ENCODE results near the gene ASB16. TPM values are rescaled to one million over a fixed set of nuclear protein-coding genes. Genes with fewer than 3 reads are reported as not detected.

ASB16 gene
- total and polyA plus RNA-seq, 10 of the 15 experiments (the other 5 are each of a cell fraction or from before 2014, with no cell fraction given): 0.07 to 1.1 (median 0.44) TPM; not detected in 5

DNA sequence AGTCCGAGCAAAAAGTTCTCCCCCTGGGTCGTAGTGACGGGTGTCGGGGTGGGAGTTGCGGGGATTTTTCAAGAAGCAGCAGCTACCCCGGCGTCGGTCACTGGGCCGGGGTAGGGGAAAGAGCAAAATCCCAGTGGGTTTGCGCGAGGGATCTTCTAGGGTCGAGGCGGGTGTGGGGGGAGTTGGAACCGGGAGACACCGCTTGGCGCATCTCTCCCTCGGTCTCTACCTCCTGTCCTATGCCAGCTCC is 51.3 kb downstream of the ASB16 start:
- ChIA-PET CTCF (interaction anchor here (0.6 to 2.9 kb wide), 16 partner anchors 9 to 177 kb away, joined by 3 to 19 read pairs (median 6); partner anchors contain the start of genes GRN and TMUB2), RAD21 (ENCODE audit: unreplicated experiment) (interaction anchor here (0.6 to 2.8 kb wide), 16 partner anchors 9 to 124 kb away, joined by 3 to 16 read pairs (median 4); partner anchors contain the start of genes GRN, SLC25A39 and TMUB2), SMC1A (ENCODE audit: uncharacterized antibody, unreplicated experiment) (interaction anchor here (0.8 to 1.9 kb wide), 8 partner anchors 9 to 124 kb away, joined by 3 to 8 read pairs (median 4); partner anchors contain the start of gene GRN), POLR2A (interaction anchor here (0.6 to 2.1 kb wide), 15 partner anchors 12 to 150 kb away, joined by 3 to 26 read pairs (median 5); partner anchors contain the start of genes GRN, SLC25A39 and TMUB2)
- H3K4me3 ChIP-seq: peak overlapping the region; percentile 98
- TF ChIP-seq STAT1 (conservative IDR thresholded peaks at IDR 0.05) (no peak), RUNX3 (IDR thresholded peaks at IDR 0.05; ENCODE audit: low read length) (0 out of 2 replicates have a peak, but pooled peaks have one; percentile 0), IKZF2 (IDR thresholded peaks at IDR 0.05) (no peak), NRF1 (conservative IDR thresholded peaks at IDR 0.05; ENCODE audit: low read depth, low read length) (no peak), SMARCA5 (IDR thresholded peaks at IDR 0.05) (0 out of 2 replicates have a peak, but pooled peaks have one; percentile 7), RELB (IDR thresholded peaks at IDR 0.05; ENCODE audit: low read depth) (0 out of 2 replicates have a peak, but pooled peaks have one; percentile 15)
- TF ChIP-seq, protein P1, sequence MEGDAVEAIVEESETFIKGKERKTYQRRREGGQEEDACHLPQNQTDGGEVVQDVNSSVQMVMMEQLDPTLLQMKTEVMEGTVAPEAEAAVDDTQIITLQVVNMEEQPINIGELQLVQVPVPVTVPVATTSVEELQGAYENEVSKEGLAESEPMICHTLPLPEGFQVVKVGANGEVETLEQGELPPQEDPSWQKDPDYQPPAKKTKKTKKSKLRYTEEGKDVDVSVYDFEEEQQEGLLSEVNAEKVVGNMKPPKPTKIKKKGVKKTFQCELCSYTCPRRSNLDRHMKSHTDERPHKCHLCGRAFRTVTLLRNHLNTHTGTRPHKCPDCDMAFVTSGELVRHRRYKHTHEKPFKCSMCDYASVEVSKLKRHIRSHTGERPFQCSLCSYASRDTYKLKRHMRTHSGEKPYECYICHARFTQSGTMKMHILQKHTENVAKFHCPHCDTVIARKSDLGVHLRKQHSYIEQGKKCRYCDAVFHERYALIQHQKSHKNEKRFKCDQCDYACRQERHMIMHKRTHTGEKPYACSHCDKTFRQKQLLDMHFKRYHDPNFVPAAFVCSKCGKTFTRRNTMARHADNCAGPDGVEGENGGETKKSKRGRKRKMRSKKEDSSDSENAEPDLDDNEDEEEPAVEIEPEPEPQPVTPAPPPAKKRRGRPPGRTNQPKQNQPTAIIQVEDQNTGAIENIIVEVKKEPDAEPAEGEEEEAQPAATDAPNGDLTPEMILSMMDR (IDR thresholded peaks at IDR 0.05 in 2 of 3, conservative IDR thresholded peaks at IDR 0.05 in 1 of 3; ENCODE audit: control insufficient read depth in 2 of 3, extremely low read depth in 1 of 3, insufficient read depth in 1 of 3, low read depth in 3 of 3, low read length in 3 of 3): no peak
- TF ChIP-seq, protein P2, sequence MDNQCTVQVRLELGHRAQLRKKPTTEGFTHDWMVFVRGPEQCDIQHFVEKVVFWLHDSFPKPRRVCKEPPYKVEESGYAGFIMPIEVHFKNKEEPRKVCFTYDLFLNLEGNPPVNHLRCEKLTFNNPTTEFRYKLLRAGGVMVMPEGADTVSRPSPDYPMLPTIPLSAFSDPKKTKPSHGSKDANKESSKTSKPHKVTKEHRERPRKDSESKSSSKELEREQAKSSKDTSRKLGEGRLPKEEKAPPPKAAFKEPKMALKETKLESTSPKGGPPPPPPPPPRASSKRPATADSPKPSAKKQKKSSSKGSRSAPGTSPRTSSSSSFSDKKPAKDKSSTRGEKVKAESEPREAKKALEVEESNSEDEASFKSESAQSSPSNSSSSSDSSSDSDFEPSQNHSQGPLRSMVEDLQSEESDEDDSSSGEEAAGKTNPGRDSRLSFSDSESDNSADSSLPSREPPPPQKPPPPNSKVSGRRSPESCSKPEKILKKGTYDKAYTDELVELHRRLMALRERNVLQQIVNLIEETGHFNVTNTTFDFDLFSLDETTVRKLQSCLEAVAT (IDR thresholded peaks at IDR 0.05): 0 out of 2 replicates have a peak, but pooled peaks have one; percentile 2
- H3K27me3 ChIP-seq (replicated peaks in 1 of 2; ENCODE audit: control insufficient read depth in 2 of 2, insufficient read depth in 2 of 2, low read length in 1 of 2): no peaks in the 10 kb centered on the region
- peaks cover 50% of the 10 kb centered on the region for H3K79me2 ChIP-seq (ENCODE audit: control insufficient read depth, insufficient read depth, low read length)
- H2AFZ ChIP-seq (ENCODE audit: control insufficient read depth, low read depth, low read length): peak overlapping the region; percentile 72
- in situ Hi-C loops (cut with MboI) (loop anchor here (25.0 kb wide), 1 partner anchor 291 kb away; the partner anchor contains the start of gene GPATCH8), intact Hi-C loops (cut with micrococcal nuclease; ENCODE audit: unreplicated experiment) (loop anchor here (2.0 kb wide), 1 partner anchor 23 kb away; no protein-coding TSS in a partner anchor)
- TSS peak; percentile 68 for BruUV-seq (replicated peaks)
- DNase-seq (ENCODE audit: low read depth, low spot score) (no peak), ATAC-seq (no peak), FAIRE-seq (no peak)
- peak overlapping the region; percentile 88 for H3K9ac ChIP-seq (ENCODE audit: control insufficient read depth, insufficient read depth, low read length)
- no peaks in the 10 kb centered on the region for H3K36me3 ChIP-seq (ENCODE audit: control insufficient read depth in 2 of 2, insufficient read depth in 2 of 2, low read length in 1 of 2)
- H3K27ac ChIP-seq (ENCODE audit: control insufficient read depth, insufficient read depth): peak overlapping the region; percentile 89
- peak overlapping the region; percentile 93 for H3K4me2 ChIP-seq (ENCODE audit: control insufficient read depth, insufficient read depth)
- H3K9me3 ChIP-seq (replicated peaks; ENCODE audit: control insufficient read depth, insufficient read depth, low read length): no peaks in the 10 kb centered on the region
- peaks cover 4% of the 10 kb centered on the region for H3K4me1 ChIP-seq (ENCODE audit: control insufficient read depth, insufficient read depth, low read length)
- WGBS (ENCODE audit: insufficient coverage, insufficient replicate concordance, low lambda C conversion rate, missing lambda C conversion rate): 0% methylated on average over 14 of the region's 17 CpGs
- H4K20me1 ChIP-seq (ENCODE audit: control insufficient read depth, insufficient read depth): no peaks in the 10 kb centered on the region
